ENCODE results near the gene EHF.

The EHF gene

DNA sequence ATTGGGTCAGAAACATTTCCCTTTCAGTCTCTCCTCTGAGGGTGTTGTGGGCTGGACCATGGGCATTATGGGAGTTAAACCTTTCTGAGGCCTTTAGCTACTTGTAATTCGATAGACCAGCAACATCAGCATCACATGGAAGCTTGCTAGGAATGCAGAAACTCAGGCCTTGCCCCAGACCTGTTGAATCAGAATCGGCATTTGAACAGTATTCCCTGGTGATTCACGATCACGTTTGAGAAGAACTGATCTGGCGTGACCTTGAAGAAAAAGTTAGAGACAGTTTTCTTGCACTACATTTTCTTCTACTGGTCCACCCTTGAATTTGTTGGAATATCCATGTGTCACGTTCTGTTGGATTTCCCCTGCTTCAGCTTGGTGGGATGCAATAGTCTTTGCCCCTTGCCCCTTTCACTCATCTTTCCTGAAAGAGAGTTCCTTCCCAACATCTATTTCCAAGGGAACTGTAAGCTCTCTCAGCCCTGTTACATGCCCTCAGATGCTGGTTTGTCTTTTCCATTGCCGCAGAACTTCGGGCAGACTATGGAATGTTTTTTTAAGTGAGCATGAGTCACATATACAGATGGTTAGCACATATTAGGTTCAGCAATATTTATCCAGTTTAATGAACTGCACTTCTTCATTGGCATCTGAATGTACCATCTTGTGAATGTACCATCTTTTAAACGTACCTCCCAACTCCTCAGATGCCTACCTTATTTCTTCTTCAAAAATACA lies 23.9 kb downstream of the EHF start (continued):
- TF ChIP-seq ZNF211 (tag by site-specific recombination; IDR thresholded peaks at IDR 0.05; ENCODE audit: low read depth) (no peak), ZNF549 (tag by site-specific recombination; IDR thresholded peaks at IDR 0.05) (no peak), ZNF629 (tag by site-specific recombination; IDR thresholded peaks at IDR 0.05) (no peak), ZNF747 (tag by site-specific recombination; IDR thresholded peaks at IDR 0.05) (no peak), SCRT2 (tag by site-specific recombination; IDR thresholded peaks at IDR 0.05) (no peak)
- TF ChIP-seq, protein P1, sequence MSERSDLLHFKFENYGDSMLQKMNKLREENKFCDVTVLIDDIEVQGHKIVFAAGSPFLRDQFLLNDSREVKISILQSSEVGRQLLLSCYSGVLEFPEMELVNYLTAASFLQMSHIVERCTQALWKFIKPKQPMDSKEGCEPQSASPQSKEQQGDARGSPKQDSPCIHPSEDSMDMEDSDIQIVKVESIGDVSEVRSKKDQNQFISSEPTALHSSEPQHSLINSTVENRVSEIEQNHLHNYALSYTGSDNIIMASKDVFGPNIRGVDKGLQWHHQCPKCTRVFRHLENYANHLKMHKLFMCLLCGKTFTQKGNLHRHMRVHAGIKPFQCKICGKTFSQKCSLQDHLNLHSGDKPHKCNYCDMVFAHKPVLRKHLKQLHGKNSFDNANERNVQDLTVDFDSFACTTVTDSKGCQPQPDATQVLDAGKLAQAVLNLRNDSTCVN (tag by site-specific recombination; optimal IDR thresholded peaks at IDR 0.05), result no peak

DNA sequence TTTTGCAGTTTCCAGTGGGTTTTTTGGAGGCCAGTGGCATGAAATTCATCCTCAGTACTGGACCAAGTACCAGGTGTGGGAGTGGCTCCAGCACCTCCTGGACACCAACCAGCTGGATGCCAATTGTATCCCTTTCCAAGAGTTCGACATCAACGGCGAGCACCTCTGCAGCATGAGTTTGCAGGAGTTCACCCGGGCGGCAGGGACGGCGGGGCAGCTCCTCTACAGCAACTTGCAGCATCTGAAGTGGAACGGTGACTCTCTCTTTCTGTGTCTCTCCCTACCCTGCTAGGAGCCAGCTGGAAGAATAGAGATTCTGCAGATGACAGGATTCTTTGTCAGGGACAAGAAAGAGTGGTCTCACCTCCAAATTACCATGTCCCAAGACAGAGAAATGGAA lies 25.5 kb downstream of the EHF start:
- TF ChIP-seq, protein P2, sequence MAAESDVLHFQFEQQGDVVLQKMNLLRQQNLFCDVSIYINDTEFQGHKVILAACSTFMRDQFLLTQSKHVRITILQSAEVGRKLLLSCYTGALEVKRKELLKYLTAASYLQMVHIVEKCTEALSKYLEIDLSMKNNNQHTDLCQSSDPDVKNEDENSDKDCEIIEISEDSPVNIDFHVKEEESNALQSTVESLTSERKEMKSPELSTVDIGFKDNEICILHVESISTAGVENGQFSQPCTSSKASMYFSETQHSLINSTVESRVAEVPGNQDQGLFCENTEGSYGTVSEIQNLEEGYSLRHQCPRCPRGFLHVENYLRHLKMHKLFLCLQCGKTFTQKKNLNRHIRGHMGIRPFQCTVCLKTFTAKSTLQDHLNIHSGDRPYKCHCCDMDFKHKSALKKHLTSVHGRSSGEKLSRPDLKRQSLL (tag by site-specific recombination; IDR thresholded peaks at IDR 0.05), result no peak
- no peak for TF ChIP-seq ZNF514 (tag by site-specific recombination; IDR thresholded peaks at IDR 0.05)
- no peak for TF ChIP-seq KLF9 (tag by site-specific recombination; IDR thresholded peaks at IDR 0.05; ENCODE audit: low read depth)
- TF ChIP-seq GLI2 (tag by site-specific recombination; IDR thresholded peaks at IDR 0.05; ENCODE audit: borderline replicate concordance, low read depth), result no peak
- TF ChIP-seq ZNF521 (tag by site-specific recombination; IDR thresholded peaks at IDR 0.05), result no peak
- no peak for TF ChIP-seq KLF10 (tag by site-specific recombination; IDR thresholded peaks at IDR 0.05)
- TF ChIP-seq ZNF391 (tag by site-specific recombination; IDR thresholded peaks at IDR 0.05; ENCODE audit: borderline replicate concordance, low read depth), result no peak
- no peak for TF ChIP-seq KLF16 (tag by site-specific recombination; IDR thresholded peaks at IDR 0.05)
- TF ChIP-seq ZNF114 (tag by site-specific recombination; IDR thresholded peaks at IDR 0.05), result no peak
- TF ChIP-seq, protein P3, sequence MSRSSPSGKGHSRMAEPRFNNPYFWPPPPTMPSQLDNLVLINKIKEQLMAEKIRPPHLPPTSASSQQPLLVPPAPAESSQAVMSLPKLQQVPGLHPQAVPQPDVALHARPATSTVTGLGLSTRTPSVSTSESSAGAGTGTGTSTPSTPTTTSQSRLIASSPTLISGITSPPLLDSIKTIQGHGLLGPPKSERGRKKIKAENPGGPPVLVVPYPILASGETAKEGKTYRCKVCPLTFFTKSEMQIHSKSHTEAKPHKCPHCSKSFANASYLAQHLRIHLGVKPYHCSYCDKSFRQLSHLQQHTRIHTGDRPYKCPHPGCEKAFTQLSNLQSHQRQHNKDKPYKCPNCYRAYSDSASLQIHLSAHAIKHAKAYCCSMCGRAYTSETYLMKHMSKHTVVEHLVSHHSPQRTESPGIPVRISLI (tag by site-specific recombination; IDR thresholded peaks at IDR 0.05), result no peak
- no peak for TF ChIP-seq SETDB1 (IDR thresholded peaks at IDR 0.05; ENCODE audit: insufficient read length, low read length)
- TF ChIP-seq ZNF544 (tag by site-specific recombination; IDR thresholded peaks at IDR 0.05), result no peak
- TF ChIP-seq, protein P4, sequence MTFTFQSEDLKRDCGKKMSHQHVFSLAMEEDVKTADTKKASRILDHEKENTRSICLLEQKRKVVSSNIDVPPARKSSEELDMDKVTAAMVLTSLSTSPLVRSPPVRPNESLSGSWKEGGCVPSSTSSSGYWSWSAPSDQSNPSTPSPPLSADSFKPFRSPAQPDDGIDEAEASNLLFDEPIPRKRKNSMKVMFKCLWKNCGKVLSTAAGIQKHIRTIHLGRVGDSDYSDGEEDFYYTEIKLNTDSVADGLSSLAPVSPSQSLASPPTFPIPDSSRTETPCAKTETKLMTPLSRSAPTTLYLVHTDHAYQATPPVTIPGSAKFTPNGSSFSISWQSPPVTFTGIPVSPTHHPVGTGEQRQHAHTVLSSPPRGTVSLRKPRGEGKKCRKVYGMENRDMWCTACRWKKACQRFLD (tag by site-specific recombination; IDR thresholded peaks at IDR 0.05), result no peak
- no peak for TF ChIP-seq ZNF354C (tag by site-specific recombination; IDR thresholded peaks at IDR 0.05; ENCODE audit: borderline replicate concordance, low read depth)
- TF ChIP-seq, protein P5, sequence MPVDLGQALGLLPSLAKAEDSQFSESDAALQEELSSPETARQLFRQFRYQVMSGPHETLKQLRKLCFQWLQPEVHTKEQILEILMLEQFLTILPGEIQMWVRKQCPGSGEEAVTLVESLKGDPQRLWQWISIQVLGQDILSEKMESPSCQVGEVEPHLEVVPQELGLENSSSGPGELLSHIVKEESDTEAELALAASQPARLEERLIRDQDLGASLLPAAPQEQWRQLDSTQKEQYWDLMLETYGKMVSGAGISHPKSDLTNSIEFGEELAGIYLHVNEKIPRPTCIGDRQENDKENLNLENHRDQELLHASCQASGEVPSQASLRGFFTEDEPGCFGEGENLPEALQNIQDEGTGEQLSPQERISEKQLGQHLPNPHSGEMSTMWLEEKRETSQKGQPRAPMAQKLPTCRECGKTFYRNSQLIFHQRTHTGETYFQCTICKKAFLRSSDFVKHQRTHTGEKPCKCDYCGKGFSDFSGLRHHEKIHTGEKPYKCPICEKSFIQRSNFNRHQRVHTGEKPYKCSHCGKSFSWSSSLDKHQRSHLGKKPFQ (tag by site-specific recombination; IDR thresholded peaks at IDR 0.05), result no peak
- TF ChIP-seq, protein P6, sequence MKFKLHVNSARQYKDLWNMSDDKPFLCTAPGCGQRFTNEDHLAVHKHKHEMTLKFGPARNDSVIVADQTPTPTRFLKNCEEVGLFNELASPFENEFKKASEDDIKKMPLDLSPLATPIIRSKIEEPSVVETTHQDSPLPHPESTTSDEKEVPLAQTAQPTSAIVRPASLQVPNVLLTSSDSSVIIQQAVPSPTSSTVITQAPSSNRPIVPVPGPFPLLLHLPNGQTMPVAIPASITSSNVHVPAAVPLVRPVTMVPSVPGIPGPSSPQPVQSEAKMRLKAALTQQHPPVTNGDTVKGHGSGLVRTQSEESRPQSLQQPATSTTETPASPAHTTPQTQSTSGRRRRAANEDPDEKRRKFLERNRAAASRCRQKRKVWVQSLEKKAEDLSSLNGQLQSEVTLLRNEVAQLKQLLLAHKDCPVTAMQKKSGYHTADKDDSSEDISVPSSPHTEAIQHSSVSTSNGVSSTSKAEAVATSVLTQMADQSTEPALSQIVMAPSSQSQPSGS (tag by site-specific recombination; IDR thresholded peaks at IDR 0.05; ENCODE audit: low read depth), result no peak
- TF ChIP-seq ZBTB20 (tag by site-specific recombination; IDR thresholded peaks at IDR 0.05), result no peak
- H3K9me3 ChIP-seq (ENCODE audit: control insufficient read depth, insufficient read depth, low read depth, low read length), result no peaks in the 10 kb centered on the region
- POLR2A ChIA-PET, result no interaction called here
- no peaks in the 10 kb centered on the region for H3K4me1 ChIP-seq (ENCODE audit: control insufficient read depth, insufficient read depth, low read length)
- H3K36me3 ChIP-seq (ENCODE audit: control insufficient read depth in 2 of 2, insufficient read depth in 1 of 2, low read length in 2 of 2), result no peaks in the 10 kb centered on the region
- no peak overlapping the region for H3K27ac ChIP-seq (ENCODE audit: extremely low read depth, low read depth, low read length)
- no peak overlapping the region for H3K4me3 ChIP-seq (ENCODE audit: low read depth, low read length)
- CTCF ChIA-PET, result no interaction called here
